Measurements from ENCODE around the gene CDH26. TPM values are rescaled to one million over a fixed set of nuclear protein-coding genes. Genes with fewer than 3 reads are reported as not detected.

The CDH26 gene
- total and polyA plus RNA-seq, 2 of the 13 experiments (the other 11 are each of a cell fraction or from before 2014, with no cell fraction given), result 0.40 to 1.1 TPM

- no peak for FAIRE-seq
Observed at GRCh38 chr20:60031107-60031506, 72.9 kb downstream of the CDH26 start.

DNA sequence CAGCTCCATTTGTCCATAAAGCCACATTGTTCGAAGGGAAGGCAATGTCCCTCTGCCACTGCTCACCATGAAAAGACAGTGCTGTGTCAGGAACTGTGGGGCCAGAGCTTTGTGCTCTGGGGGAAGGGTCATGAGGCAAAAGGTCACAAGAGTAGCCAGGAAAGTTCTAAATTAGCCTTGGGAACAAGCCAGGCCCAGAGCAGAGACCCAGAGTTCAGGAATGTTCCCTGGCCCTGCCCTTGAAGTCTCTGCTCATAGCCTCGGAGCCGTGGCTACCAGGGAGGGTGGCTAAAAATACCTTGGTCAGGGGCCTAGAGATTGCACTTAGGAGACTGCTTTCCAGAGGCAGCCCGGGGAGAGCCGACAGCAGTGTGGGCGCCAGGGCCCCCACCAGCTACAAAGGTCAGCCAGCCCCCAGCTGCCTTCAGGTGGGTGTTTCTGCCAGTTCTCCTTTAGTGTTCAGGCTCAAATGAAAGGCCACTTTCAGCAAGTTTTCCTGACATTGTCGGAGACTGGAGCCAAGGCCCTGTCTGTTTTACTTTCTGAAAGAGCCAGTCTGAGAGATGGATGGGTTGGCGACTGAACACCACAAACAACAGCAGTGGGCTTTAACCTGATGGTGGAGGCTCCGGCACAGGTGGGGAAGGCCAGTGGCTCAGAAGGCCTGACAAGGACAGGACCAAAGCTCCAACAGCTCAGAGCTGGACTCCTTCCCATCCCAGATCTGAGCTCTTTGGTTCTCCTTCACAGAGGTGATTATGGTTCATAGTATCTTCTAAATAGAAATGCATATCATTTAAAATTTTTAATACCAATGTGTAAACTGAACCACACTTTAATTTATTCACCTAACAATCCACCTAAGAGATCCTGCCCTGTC lies 76.2 kb downstream of the CDH26 start:
- WGBS (ENCODE audit: low lambda C conversion rate), result 31% methylated on average over 9 of the region's 9 CpGs
- DNase-seq (ENCODE audit: low spot score), result peak; percentile 20
- peak overlapping the region; percentile 5; the same call in 1 of the 2 replicates for H3K9ac ChIP-seq (ENCODE audit: insufficient read depth, low read depth, low read length)
- no peaks in the 10 kb centered on the region for H3K27me3 ChIP-seq (ENCODE audit: control insufficient read depth in 1 of 2, insufficient read depth in 2 of 2, low read length in 2 of 2)
- in situ Hi-C loops (cut with HindIII; ENCODE audit: extremely low pct_ligation_motif_present, low pct_unique_long_range_greater_than_20kb), result no loop called here
- POLR2A ChIA-PET, result no interaction called here
- intact Hi-C loops (cut with micrococcal nuclease; ENCODE audit: unreplicated experiment), result no loop called here
- H3K27ac ChIP-seq (ENCODE audit: extremely low read length, insufficient read depth, low read length), result no peak overlapping the region
- peak; percentile 80; the same call in 1 of the 2 replicates for TF ChIP-seq PPARG (CRISPR knock-in tag; conservative IDR thresholded peaks at IDR 0.05)
- no peak for TF ChIP-seq ZNF207 (IDR thresholded peaks at IDR 0.05; ENCODE audit: borderline replicate concordance)
- 0 out of 2 replicates have a peak, but pooled peaks have one; percentile 23 for TF ChIP-seq ZNF747 (CRISPR knock-in tag; IDR thresholded peaks at IDR 0.05; ENCODE audit: borderline replicate concordance)
- TF ChIP-seq RXRA (CRISPR knock-in tag; IDR thresholded peaks at IDR 0.05), result peak; percentile 26; the same call in 1 of the 2 replicates
- TF ChIP-seq HNRNPL (IDR thresholded peaks at IDR 0.05; ENCODE audit: low read depth, low read length), result no peak
- TF ChIP-seq RXRB (CRISPR knock-in tag; IDR thresholded peaks at IDR 0.05; ENCODE audit: borderline replicate concordance), result peak; percentile 22; the same call in 1 of the 2 replicates
- H4K20me1 ChIP-seq (ENCODE audit: insufficient read depth, low read length), result no peaks in the 10 kb centered on the region
- no TSS peak for BruUV-seq (replicated peaks)
- no peaks in the 10 kb centered on the region for H3K79me2 ChIP-seq (ENCODE audit: insufficient read depth, low read length)
- ATAC-seq, result peak; percentile 67
- H3K36me3 ChIP-seq (replicated peaks in 1 of 2; ENCODE audit: control insufficient read depth in 1 of 2, insufficient read depth in 2 of 2, low read length in 2 of 2), result no peaks in the 10 kb centered on the region
- no peak overlapping the region for H2AFZ ChIP-seq (ENCODE audit: low read length)
- H3K4me2 ChIP-seq (ENCODE audit: low read depth, low read length), result no peak overlapping the region
- CTCF ChIA-PET (ENCODE audit: low intra/inter-chr PET ratio, low total read pairs), result no interaction called here
- peaks cover 14% of the 10 kb centered on the region; the same call in 1 of the 2 replicates for H3K4me1 ChIP-seq (ENCODE audit: insufficient read depth, low read length)
- no peak overlapping the region for H3K4me3 ChIP-seq (replicated peaks in 1 of 3; ENCODE audit: insufficient read depth in 1 of 3, low read depth in 2 of 3, low read length in 3 of 3)
- no peak for FAIRE-seq
- H3K9me3 ChIP-seq (ENCODE audit: low read length), result no peaks in the 10 kb centered on the region

More at GRCh38 chr20:60031107-60031506, 72.9 kb downstream of the CDH26 start:
- H3K9me3 ChIP-seq (ENCODE audit: low read length), result no peaks in the 10 kb centered on the region
- H3K27me3 ChIP-seq (ENCODE audit: control insufficient read depth in 1 of 2, insufficient read depth in 2 of 2, low read length in 2 of 2), result no peaks in the 10 kb centered on the region
- POLR2A ChIA-PET, result no interaction called here
- peaks cover 14% of the 10 kb centered on the region; the same call in 1 of the 2 replicates for H3K4me1 ChIP-seq (ENCODE audit: insufficient read depth, low read length)
- no peak for DNase-seq (ENCODE audit: low spot score)
- TF ChIP-seq ZNF546 (CRISPR knock-in tag; conservative IDR thresholded peaks at IDR 0.05) (no peak), ZBTB8A (CRISPR knock-in tag; IDR thresholded peaks at IDR 0.05; ENCODE audit: borderline replicate concordance, low read depth) (no peak), TGIF2 (CRISPR knock-in tag; IDR thresholded peaks at IDR 0.05) (no peak), ZNF788 (CRISPR knock-in tag; IDR thresholded peaks at IDR 0.05; ENCODE audit: borderline replicate concordance) (no peak)
- TF ChIP-seq, protein P1, sequence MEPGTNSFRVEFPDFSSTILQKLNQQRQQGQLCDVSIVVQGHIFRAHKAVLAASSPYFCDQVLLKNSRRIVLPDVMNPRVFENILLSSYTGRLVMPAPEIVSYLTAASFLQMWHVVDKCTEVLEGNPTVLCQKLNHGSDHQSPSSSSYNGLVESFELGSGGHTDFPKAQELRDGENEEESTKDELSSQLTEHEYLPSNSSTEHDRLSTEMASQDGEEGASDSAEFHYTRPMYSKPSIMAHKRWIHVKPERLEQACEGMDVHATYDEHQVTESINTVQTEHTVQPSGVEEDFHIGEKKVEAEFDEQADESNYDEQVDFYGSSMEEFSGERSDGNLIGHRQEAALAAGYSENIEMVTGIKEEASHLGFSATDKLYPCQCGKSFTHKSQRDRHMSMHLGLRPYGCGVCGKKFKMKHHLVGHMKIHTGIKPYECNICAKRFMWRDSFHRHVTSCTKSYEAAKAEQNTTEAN (CRISPR knock-in tag; conservative IDR thresholded peaks at IDR 0.05), result no peak
- ATAC-seq, result no peak
- no peak overlapping the region for H3K4me2 ChIP-seq (ENCODE audit: low read depth, low read length)
- no peak overlapping the region for H2AFZ ChIP-seq (ENCODE audit: low read length)
- intact Hi-C loops (cut with micrococcal nuclease; ENCODE audit: unreplicated experiment) (no loop called here), in situ Hi-C loops (cut with HindIII; ENCODE audit: extremely low pct_ligation_motif_present, low pct_unique_long_range_greater_than_20kb) (no loop called here)
- H3K27ac ChIP-seq (ENCODE audit: extremely low read length, insufficient read depth, low read length), result no peak overlapping the region
- CTCF ChIA-PET (ENCODE audit: low intra/inter-chr PET ratio, low total read pairs), result no interaction called here
- H3K36me3 ChIP-seq (replicated peaks in 1 of 2; ENCODE audit: control insufficient read depth in 1 of 2, insufficient read depth in 2 of 2, low read length in 2 of 2), result no peaks in the 10 kb centered on the region
- no peaks in the 10 kb centered on the region for H3K79me2 ChIP-seq (ENCODE audit: insufficient read depth, low read length)
- H4K20me1 ChIP-seq (ENCODE audit: insufficient read depth, low read length), result no peaks in the 10 kb centered on the region
- no TSS peak for BruUV-seq (replicated peaks)
- 35% methylated on average over 9 of the region's 9 CpGs for WGBS (ENCODE audit: low lambda C conversion rate)
- H3K9ac ChIP-seq (ENCODE audit: insufficient read depth, low read depth, low read length), result no peak overlapping the region
- no peak overlapping the region for H3K4me3 ChIP-seq (replicated peaks in 1 of 3; ENCODE audit: insufficient read depth in 1 of 3, low read depth in 2 of 3, low read length in 3 of 3)

All from HepG2 (cell line).